Measurements from ENCODE around the gene MSN. TPM values are rescaled to one million over a fixed set of nuclear protein-coding genes. Genes with fewer than 3 reads are reported as not detected.

Gene MSN
- polyA plus RNA-seq, 1 donor (not counting 4 experiments of a cell fraction or from before 2014, with no cell fraction given) = 421 TPM

DNA sequence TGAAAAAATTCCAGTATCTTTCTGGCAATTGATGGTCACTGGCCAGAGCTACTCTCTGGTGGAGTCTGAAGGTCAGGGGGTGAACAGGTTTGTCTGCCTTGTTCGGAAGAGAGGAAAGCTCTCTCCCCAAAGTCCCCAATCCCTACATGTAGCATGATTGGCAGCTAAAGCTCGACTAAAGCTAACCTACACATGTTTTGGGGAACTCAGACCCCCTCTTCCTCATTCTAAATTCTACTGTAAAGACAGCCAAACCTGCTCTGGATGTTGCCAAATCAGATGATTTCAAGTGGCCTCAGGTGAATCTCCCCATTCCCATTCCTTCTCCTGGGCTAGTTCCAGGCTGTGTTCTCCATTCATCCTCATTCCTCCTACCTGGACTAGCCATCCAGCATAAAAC lies 84.1 kb downstream of the MSN start:
- Histone ChIP-seq H3K9ac (ENCODE audit: control insufficient read depth, extremely low read depth, insufficient read depth, low read length) (no peak overlapping the region), H3K27me3 (ENCODE audit: control insufficient read depth, extremely low read depth, insufficient read depth, low read length) (no peaks in the 10 kb centered on the region), H3K27ac (ENCODE audit: control insufficient read depth, insufficient read depth, low read length) (no peak overlapping the region), H3K4me3 (ENCODE audit: control insufficient read depth in 2 of 3, extremely low read depth in 1 of 3, insufficient read depth in 2 of 3, low read depth in 1 of 3, low read length in 3 of 3) (no peak overlapping the region), H2AFZ (ENCODE audit: control insufficient read depth, low read length) (no peak overlapping the region), H3K4me2 (ENCODE audit: control insufficient read depth, extremely low read depth, insufficient read depth, low read depth, low read length) (no peak overlapping the region), H3K36me3 (ENCODE audit: control insufficient read depth in 2 of 2, extremely low read depth in 1 of 2, insufficient read depth in 2 of 2, low read length in 2 of 2) (no peaks in the 10 kb centered on the region), H3K9me1 (ENCODE audit: control insufficient read depth, extremely low read depth, insufficient read depth, low read length) (no peaks in the 10 kb centered on the region), H4K20me1 (ENCODE audit: control insufficient read depth, extremely low read depth, insufficient read depth, low read length) (no peaks in the 10 kb centered on the region), H3K9me3 (ENCODE audit: control insufficient read depth, low read depth, low read length) (no peaks in the 10 kb centered on the region), H3K4me1 (ENCODE audit: control insufficient read depth, extremely low read depth, insufficient read depth, low read length) (peaks cover 7% of the 10 kb centered on the region), H3K79me2 (ENCODE audit: control insufficient read depth, insufficient read depth, low read length) (no peaks in the 10 kb centered on the region)
- dilution Hi-C loops (cut with MboI; ENCODE audit: extremely low pct_ligation_motif_present, low sequenced_read_pairs) = no loop called here
- DNase-seq (ENCODE audit: low read depth, low spot score) (no peak), FAIRE-seq (no peak)
- TF ChIP-seq, protein P1, sequence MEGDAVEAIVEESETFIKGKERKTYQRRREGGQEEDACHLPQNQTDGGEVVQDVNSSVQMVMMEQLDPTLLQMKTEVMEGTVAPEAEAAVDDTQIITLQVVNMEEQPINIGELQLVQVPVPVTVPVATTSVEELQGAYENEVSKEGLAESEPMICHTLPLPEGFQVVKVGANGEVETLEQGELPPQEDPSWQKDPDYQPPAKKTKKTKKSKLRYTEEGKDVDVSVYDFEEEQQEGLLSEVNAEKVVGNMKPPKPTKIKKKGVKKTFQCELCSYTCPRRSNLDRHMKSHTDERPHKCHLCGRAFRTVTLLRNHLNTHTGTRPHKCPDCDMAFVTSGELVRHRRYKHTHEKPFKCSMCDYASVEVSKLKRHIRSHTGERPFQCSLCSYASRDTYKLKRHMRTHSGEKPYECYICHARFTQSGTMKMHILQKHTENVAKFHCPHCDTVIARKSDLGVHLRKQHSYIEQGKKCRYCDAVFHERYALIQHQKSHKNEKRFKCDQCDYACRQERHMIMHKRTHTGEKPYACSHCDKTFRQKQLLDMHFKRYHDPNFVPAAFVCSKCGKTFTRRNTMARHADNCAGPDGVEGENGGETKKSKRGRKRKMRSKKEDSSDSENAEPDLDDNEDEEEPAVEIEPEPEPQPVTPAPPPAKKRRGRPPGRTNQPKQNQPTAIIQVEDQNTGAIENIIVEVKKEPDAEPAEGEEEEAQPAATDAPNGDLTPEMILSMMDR (optimal IDR thresholded peaks at IDR 0.05 in 1 of 3, IDR thresholded peaks at IDR 0.05 in 1 of 3, conservative IDR thresholded peaks at IDR 0.05 in 1 of 3; ENCODE audit: extremely low read depth in 1 of 3, insufficient read depth in 2 of 3, low read length in 3 of 3) = no peak
- no peak for TF ChIP-seq EZH2 (IDR thresholded peaks at IDR 0.05; ENCODE audit: low read length)

DNA sequence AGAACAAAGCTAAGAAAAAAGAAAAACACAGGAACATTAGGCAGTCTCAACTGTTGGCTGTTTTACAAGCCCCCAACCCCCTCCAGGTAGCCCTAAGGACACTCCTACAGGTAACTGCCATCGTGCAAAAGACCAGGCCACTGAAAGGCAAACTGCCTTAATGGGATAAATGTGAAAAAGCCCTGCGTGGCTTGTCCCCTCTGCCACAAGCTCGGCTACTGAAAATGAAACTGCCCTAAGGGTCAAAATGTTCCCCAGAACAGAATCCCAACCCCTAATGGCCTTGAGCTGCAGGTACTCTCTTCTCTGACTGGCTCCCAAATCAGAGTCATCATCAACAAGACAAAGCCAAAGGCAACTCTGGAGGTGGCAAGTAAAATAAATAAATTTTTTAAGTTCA lies 84.8 kb downstream of the MSN start:
- FAIRE-seq = no peak
- no peaks in the 10 kb centered on the region for H3K79me2 ChIP-seq (ENCODE audit: control insufficient read depth, insufficient read depth, low read length)
- TF ChIP-seq EZH2 (IDR thresholded peaks at IDR 0.05; ENCODE audit: low read length) = no peak
- TF ChIP-seq, protein P1 (optimal IDR thresholded peaks at IDR 0.05 in 1 of 3, IDR thresholded peaks at IDR 0.05 in 1 of 3, conservative IDR thresholded peaks at IDR 0.05 in 1 of 3; ENCODE audit: extremely low read depth in 1 of 3, insufficient read depth in 2 of 3, low read length in 3 of 3) = no peak

More for the DNA sequence above, 84.8 kb downstream of the MSN start:
- Histone ChIP-seq H4K20me1 (ENCODE audit: control insufficient read depth, extremely low read depth, insufficient read depth, low read length) (no peaks in the 10 kb centered on the region), H3K9me1 (ENCODE audit: control insufficient read depth, extremely low read depth, insufficient read depth, low read length) (no peaks in the 10 kb centered on the region), H3K9me3 (ENCODE audit: control insufficient read depth, low read depth, low read length) (no peaks in the 10 kb centered on the region), H3K36me3 (ENCODE audit: control insufficient read depth in 2 of 2, extremely low read depth in 1 of 2, insufficient read depth in 2 of 2, low read length in 2 of 2) (no peaks in the 10 kb centered on the region), H2AFZ (ENCODE audit: control insufficient read depth, low read length) (no peak overlapping the region), H3K27ac (ENCODE audit: control insufficient read depth, insufficient read depth, low read length) (no peak overlapping the region), H3K4me1 (ENCODE audit: control insufficient read depth, extremely low read depth, insufficient read depth, low read length) (peaks cover 7% of the 10 kb centered on the region), H3K9ac (ENCODE audit: control insufficient read depth, extremely low read depth, insufficient read depth, low read length) (no peak overlapping the region), H3K4me2 (ENCODE audit: control insufficient read depth, extremely low read depth, insufficient read depth, low read depth, low read length) (no peak overlapping the region), H3K4me3 (ENCODE audit: control insufficient read depth in 2 of 3, extremely low read depth in 1 of 3, insufficient read depth in 2 of 3, low read depth in 1 of 3, low read length in 3 of 3) (no peak overlapping the region), H3K27me3 (ENCODE audit: control insufficient read depth, extremely low read depth, insufficient read depth, low read length) (no peaks in the 10 kb centered on the region)
- dilution Hi-C loops (cut with MboI; ENCODE audit: extremely low pct_ligation_motif_present, low sequenced_read_pairs) = no loop called here
- DNase-seq (ENCODE audit: low read depth, low spot score) = no peak

Measured in keratinocyte (primary cell).